GM19043 (cell line): Measurements from ENCODE around the gene EIF5.

Experiments used
- ATAC-seq: cut with Tn5 transposase; IDR thresholded peaks from one replicate; pipeline ENCODE4 v1.9.1; 2021; ENCODE audit warnings: low read depth; ENCODE audit not compliant: unreplicated experiment

Gene EIF5

GRCh38 chr14:103333754-103334643 is at the start of gene EIF5:
Gene EIF5, plus strand, starts transcription at chr14:103334237. Its CDS starts 1,624 bp downstream, at chr14:103335861.
- ATAC-seq: peak; percentile 81

- ATAC-seq: no peak
Measured at GRCh38 chr14:103284574-103285467, 49.2 kb upstream of the EIF5 start.

- ATAC-seq: no peak
Measured at GRCh38 chr14:103286460-103286859, 47.6 kb upstream of the EIF5 start.

GRCh38 chr14:103286968-103287850 is 46.8 kb upstream of the EIF5 start:
- ATAC-seq: no peak

- ATAC-seq: no peak
Measured at GRCh38 chr14:103288076-103288766, 45.8 kb upstream of the EIF5 start.

- ATAC-seq: no peak
Measured at GRCh38 chr14:103290056-103290455, 44.0 kb upstream of the EIF5 start.

- no peak for ATAC-seq
Measured at GRCh38 chr14:103290494-103290893, 43.5 kb upstream of the EIF5 start.

GRCh38 chr14:103290961-103291360 is 43.1 kb upstream of the EIF5 start:
- no peak for ATAC-seq

- ATAC-seq: peak; percentile 75
Measured at GRCh38 chr14:103292426-103293374, 41.3 kb upstream of the EIF5 start.

- ATAC-seq: no peak
Measured at GRCh38 chr14:103293465-103293864, 40.6 kb upstream of the EIF5 start.

GRCh38 chr14:103294091-103294490 is 39.9 kb upstream of the EIF5 start:
- ATAC-seq: no peak

- ATAC-seq: no peak
Measured at GRCh38 chr14:103296007-103296406, 38.0 kb upstream of the EIF5 start.

GRCh38 chr14:103296987-103297386 is 37.0 kb upstream of the EIF5 start:
- ATAC-seq: no peak

GRCh38 chr14:103298620-103299019 is 35.4 kb upstream of the EIF5 start:
- no peak for ATAC-seq

GRCh38 chr14:103301512-103302354 is 32.3 kb upstream of the EIF5 start:
- no peak for ATAC-seq

- no peak for ATAC-seq
Measured at GRCh38 chr14:103302966-103303365, 31.1 kb upstream of the EIF5 start.

GRCh38 chr14:103304706-103305105 is 29.3 kb upstream of the EIF5 start:
- ATAC-seq: no peak
